B cell (primary cell): Measurements from ENCODE around the gene CASP5.

ENCODE experiments used
- EZH2 ChIP-seq: IDR thresholded peaks from 2 replicates; pipeline ENCODE4 v1.6.1; 2012; ENCODE audit warnings: borderline replicate concordance, low read depth, mild to moderate bottlenecking, moderate library complexity, low read length; ENCODE audit not compliant: insufficient read depth, poor library complexity, severe bottlenecking
- TF ChIP-seq, protein P1 (sequence below): fragments of 200-600 bp; IDR thresholded peaks from one replicate; pipeline ENCODE4 v1.8.0; 2022; ENCODE audit warnings: antibody characterized with exemption, mild to moderate bottlenecking

DNA sequence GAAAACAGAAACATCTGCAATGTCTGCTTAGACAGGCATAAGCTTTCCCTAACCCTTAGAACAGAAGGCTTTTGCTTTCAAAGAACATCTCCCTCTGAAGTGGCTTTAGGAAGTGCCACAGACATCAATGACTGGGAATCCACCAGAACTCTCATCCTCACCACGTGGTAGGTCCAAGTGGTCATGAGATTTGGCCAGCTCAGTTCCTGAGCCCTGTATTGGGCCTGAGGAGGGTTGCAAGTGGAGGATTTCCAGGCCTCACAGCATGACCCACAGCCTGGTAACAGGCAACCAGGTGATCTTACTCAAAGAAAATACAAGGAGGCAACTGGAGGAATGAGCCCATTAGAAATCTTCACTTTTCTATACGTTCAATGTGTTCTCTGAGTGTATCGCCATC lies 10.4 kb upstream of the CASP5 start:
- TF ChIP-seq, protein P1, sequence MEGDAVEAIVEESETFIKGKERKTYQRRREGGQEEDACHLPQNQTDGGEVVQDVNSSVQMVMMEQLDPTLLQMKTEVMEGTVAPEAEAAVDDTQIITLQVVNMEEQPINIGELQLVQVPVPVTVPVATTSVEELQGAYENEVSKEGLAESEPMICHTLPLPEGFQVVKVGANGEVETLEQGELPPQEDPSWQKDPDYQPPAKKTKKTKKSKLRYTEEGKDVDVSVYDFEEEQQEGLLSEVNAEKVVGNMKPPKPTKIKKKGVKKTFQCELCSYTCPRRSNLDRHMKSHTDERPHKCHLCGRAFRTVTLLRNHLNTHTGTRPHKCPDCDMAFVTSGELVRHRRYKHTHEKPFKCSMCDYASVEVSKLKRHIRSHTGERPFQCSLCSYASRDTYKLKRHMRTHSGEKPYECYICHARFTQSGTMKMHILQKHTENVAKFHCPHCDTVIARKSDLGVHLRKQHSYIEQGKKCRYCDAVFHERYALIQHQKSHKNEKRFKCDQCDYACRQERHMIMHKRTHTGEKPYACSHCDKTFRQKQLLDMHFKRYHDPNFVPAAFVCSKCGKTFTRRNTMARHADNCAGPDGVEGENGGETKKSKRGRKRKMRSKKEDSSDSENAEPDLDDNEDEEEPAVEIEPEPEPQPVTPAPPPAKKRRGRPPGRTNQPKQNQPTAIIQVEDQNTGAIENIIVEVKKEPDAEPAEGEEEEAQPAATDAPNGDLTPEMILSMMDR: no peak
- TF ChIP-seq EZH2: no peak
